NOMO-1 treated with dmso at 0.1 percent for 144 hours (cell line): ENCODE measurements around the gene SLC12A4.
"Not testable (repeated sequence)": the region's sequence is repeated elsewhere in the genome, so short reads cannot be mapped to it uniquely, and the experiment has no call there.

ENCODE experiments used
- DNase-seq: peaks from one replicate; lab custom pipeline; 2025; ENCODE audit not compliant: unreplicated experiment; lab: John Stamatoyannopoulos, UW

SLC12A4 gene

GRCh38 chr16:67968400-67969253 is at the start of gene SLC12A4:
SLC12A4 (minus strand) TSS chr16:67968637; CDS start chr16:67968553, 84 bp downstream.
- peak; percentile 71 for DNase-seq

- no peak for DNase-seq
These were observed 47.2 kb upstream of the SLC12A4 start, which contains the start of gene DPEP2NB for GRCh38 chr16:68015681-68016080. DPEP2NB (minus strand) TSS chr16:68015911; CDS start chr16:68015770, 141 bp downstream.

GRCh38 chr16:68013440-68013839 is 45.0 kb upstream of the SLC12A4 start:
- peak; percentile 43 for DNase-seq

DNA sequence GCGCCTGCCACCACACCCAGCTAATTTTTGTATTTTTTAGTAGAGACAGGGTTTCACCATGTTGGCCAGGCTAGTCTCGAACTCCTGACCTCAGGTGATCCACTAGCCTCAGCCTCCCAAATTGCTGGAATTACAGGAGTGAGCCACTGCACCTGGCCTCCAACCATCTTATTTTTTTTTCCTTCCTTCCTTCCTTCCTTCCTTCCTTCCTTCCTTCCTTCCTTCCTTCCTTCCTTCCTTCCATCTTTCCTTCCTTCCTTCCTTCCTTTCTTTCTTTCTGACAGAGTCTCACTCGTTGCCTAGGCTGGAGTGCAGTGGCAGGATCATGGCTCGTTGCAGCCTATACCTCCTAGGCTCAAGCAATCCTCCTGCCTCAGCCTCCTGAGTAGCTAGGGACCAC is 41.4 kb upstream of the SLC12A4 start:
- not testable (repeated sequence) for DNase-seq

DNA sequence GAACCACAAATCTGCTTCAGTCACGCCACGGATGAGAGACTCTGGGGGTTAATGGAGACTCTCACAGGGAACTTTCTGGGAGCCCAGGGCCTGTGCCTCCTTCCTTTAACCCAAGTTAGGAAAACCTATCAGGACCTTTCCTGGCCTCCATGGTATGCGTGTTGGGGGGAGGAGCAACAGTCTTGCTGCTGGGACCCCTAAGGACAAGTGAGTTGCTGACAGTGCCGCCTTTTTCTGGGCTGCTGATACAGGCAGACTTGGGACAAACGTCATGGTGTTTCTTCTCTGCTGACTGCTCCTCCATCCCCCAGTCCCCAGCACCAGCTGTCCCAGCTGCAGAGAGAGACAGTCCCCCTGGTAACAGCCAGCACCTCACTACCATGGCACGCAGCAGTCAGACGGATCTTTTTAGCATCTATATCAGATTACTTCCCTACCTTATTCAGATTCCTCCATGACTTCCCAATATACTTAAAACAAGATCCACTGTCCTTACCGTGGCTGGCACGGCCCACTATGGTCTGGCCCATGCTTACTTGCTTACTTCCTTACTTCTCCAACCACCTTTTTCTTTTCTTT is 40.8 kb upstream of the SLC12A4 start:
- no peak for DNase-seq

- peak; percentile 93 for DNase-seq
These were observed 37.4 kb upstream of the SLC12A4 start for GRCh38 chr16:68005786-68006286.

DNA sequence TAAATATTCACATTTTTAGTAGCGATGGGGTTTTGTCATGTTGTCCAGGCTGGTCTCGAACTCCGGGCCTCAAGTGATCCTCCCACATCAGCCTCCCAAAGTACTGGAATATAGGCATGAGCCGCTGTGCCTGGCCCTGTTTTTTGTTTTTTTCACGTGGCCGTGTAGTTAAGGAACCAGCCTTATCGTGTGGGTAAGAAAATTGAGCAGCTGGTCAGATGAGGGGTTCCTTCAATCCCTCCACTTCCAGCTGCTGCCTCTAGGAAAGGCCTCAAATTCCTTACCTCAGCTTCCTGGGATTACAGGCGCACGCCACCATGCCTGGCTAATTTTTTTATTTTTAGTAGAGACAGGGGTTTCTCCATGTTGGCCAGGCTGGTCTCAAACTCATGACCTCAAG is 36.8 kb upstream of the SLC12A4 start:
- DNase-seq, result no peak

- no peak for DNase-seq
These were observed 34.6 kb upstream of the SLC12A4 start for GRCh38 chr16:68003031-68003430.

DNA sequence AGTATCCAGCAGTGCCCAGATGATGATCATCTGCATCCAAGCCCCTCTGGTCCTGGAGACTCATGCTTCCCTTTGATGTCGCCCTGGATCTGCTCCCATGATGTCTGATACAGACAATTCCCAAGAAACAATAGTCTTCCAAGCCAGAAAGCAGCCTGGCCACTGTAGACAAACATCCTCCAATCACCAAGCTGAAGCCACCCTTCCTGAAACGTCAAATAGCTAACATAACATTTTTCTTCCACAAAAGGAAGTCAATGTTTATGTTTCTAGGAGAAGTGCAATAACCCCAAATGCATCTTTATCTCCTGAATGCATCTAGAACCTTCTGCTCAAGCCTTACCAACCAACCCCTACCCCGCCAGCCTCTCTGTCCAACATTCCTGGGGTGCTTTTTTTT is 32.0 kb upstream of the SLC12A4 start:
- no peak for DNase-seq

- DNase-seq, result peak; percentile 19
These were observed 31.5 kb upstream of the SLC12A4 start for GRCh38 chr16:67999985-68000384.

DNA sequence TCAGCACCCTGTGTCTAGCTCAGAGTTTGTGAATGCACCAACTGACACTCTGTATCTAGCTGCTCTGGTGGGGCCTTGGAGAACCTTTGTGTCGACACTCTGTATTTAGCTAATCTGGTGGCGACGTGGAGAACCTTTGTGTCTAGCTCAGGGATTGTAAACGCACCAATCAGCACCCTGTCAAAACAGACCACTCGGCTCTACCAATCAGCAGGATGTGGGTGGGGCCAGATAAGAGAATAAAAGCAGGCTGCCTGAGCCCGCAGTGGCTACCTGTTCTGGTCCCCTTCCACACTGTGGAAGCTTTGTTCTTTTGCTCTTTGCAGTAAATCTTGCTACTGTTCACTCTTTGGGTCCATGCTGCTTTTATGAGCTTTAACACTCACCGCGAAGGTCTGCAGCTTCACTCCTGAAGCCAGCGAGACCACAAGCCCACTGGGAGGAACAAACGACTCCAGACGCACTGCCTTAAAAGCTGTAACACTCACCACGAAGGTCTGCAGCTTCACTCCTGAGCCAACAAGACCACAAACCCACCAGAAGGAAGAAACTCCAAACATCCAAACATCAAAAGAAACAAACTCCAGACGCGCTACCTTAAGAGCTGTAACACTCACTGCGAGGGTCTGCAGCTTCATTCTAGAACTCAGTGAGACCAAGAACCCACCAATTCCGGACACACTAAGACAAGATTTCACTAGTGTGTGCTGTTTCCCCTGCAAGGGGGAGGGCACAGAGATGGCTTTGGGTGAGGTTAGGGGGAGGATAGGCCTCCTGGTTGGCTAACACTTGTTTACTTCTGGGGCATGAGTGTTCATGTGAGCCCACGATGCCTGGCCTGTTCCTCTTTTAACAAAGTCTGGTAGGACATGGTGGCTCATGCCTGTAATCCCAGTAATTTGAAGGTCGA is 30.6 kb upstream of the SLC12A4 start, which contains the start of gene DPEP2:
DPEP2 (minus strand) TSS at position 706 of the 910 bp plus-strand sequence. CDS start 6,272 bp downstream, outside the sequence.
- peak; percentile 82 for DNase-seq

- DNase-seq, result not testable (repeated sequence)
These were observed 29.9 kb upstream of the SLC12A4 start for GRCh38 chr16:67998231-67998778.

DNA sequence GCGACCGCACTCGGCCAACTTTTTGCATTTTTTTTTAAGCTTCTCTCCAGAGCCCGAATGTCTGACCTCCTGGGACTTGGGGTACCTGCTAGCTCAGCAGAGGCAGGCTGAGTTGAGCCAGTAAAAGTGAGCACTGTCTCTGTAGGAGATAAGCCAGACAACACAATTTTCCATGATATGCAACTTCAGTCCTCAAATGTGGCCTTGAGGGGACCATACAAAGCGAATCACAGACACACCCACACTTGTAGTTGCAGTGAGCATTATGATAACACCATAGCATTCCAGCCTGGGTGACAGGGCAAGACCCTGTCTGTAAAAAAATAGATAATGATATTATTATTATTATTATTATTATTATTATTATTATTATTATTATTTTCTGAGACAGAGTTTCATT is 28.2 kb upstream of the SLC12A4 start:
- DNase-seq, result no peak

- DNase-seq, result peak; percentile 36
These were observed 27.0 kb upstream of the SLC12A4 start for GRCh38 chr16:67995423-67995822.

DNA sequence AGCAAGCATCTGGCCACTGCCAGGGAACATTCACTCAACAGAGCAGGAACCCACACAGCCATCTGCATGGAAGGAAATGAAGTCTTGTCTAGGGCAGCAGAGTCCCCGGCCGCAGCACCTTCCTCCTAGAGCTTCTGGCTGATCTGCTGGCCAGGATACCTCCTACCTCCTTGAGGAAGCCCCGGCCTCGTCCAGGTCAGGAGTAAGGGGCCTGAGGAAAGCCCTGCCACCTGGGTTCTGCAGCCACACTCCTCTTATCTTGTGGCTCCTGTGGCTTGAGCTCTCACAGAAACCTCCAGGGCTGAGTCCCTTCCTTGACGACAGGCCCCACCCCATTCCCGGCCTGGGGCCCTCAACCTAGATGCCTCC is 25.6 kb upstream of the SLC12A4 start:
- DNase-seq, result not testable (repeated sequence)

DNA sequence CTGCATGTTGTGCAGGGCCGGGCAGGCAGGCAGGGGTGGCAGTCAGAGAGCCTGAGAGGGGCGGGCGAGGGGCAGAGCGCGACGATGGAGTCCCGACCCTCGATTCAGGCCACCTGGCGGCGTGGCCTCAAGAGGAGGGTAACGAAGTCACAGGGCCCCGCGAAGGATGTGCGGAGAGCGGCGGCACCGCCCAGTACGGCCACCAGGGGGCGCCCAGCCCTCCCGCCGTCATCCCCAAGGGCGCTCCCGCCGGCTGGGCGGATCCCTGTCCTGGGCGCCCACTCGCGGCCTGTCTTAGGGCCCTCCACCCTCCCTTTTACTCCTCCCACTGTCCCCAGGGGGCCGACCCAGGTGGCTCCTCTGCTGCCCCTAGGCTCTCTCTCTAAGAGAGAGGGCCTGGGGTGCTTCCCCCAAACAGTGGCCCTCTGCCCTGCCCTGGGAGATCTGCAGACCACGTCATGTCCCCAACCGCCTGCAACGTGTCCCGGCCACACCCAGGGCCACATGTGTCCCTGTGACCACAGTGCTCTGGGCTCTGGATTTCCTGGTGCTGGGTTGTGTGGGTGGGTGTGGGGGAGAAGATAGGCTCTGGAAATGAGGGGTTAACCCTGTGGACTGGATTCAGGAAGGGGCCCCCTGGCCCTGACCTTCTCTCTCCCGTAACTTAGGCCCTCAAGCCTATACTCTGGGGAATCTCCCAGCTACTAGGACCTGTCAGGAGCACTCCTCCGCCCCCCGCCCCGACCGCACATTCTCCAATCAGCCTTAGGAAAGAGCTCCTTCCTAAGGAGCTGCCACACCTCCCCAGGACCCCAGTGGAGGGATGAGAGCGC is 25.0 kb upstream of the SLC12A4 start:
- DNase-seq, result peak; percentile 74

- DNase-seq, result no peak
These were observed 24.3 kb upstream of the SLC12A4 start for GRCh38 chr16:67992661-67993206.

DNA sequence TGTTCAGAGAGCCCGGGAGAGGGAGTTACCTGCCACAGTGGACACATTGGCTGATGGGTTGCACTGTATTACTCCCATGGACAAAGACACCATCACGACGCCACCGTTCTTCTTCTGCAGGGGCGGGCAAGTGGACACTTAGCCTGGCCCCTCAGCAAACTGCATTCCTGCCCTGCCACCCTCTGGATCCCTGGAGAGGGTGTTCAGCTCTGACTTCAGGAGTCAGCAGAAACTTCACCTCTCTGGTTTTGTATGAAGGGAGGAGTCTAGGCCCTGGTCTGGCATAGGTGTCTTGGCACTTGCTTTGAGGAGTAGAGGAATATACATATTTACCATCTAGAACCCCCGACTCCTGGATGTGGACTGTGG is 21.6 kb upstream of the SLC12A4 start:
- no peak for DNase-seq

- no peak for DNase-seq
These were observed 21.0 kb upstream of the SLC12A4 start for GRCh38 chr16:67989322-67990017.
